Measurements from ENCODE around the gene RSRC2.
"Not testable (repeated sequence)": the region's sequence is repeated elsewhere in the genome, so short reads cannot be mapped to it uniquely, and the experiment has no call there.

The RSRC2 gene

GRCh38 chr12:122526683-122527477, at the start of gene RSRC2, which contains the start of gene KNTC1:
Gene RSRC2 (minus strand): TSS chr12:122526936. CDS start chr12:122526853, 83 bp downstream.
Gene KNTC1 (plus strand): TSS chr12:122527249. CDS start chr12:122530064, 2,815 bp downstream.
- ATAC-seq, result peak; percentile 88 to 89

- ATAC-seq, result no peak
Measured at GRCh38 chr12:122571821-122572220, 45.1 kb upstream of the RSRC2 start.

GRCh38 chr12:122570006-122570405, 43.3 kb upstream of the RSRC2 start:
- not testable (repeated sequence) for ATAC-seq

GRCh38 chr12:122569288-122569687, 42.6 kb upstream of the RSRC2 start:
- no peak for ATAC-seq

GRCh38 chr12:122566816-122567215, 40.1 kb upstream of the RSRC2 start:
- not testable (repeated sequence) for ATAC-seq

- ATAC-seq, result no peak
Measured at GRCh38 chr12:122563361-122563760, 36.6 kb upstream of the RSRC2 start.

- ATAC-seq, result peak in 1 of 2 donors; percentile 45
Measured at GRCh38 chr12:122560138-122560537, 33.4 kb upstream of the RSRC2 start.

GRCh38 chr12:122558745-122559641, 32.3 kb upstream of the RSRC2 start:
- no peak for ATAC-seq

GRCh38 chr12:122547330-122547729, 20.6 kb upstream of the RSRC2 start:
- ATAC-seq, result no peak

- ATAC-seq, result no peak
Measured at GRCh38 chr12:122545855-122546254, 19.1 kb upstream of the RSRC2 start.

GRCh38 chr12:122544537-122544936, 17.8 kb upstream of the RSRC2 start:
- ATAC-seq, result no peak

- ATAC-seq, result no peak
Measured at GRCh38 chr12:122538496-122538895, 11.8 kb upstream of the RSRC2 start.

- ATAC-seq, result no peak
Measured at GRCh38 chr12:122537021-122537420, 10.3 kb upstream of the RSRC2 start.

GRCh38 chr12:122533856-122534255, 7.1 kb upstream of the RSRC2 start:
- ATAC-seq, result no peak

- no peak for ATAC-seq
Measured at GRCh38 chr12:122528992-122529391, 2.3 kb upstream of the RSRC2 start.

GRCh38 chr12:122528582-122528981, 1.8 kb upstream of the RSRC2 start:
- ATAC-seq, result no peak

- ATAC-seq, result no peak
Measured at GRCh38 chr12:122527478-122527944, 775 bp upstream of the RSRC2 start.

- ATAC-seq, result no peak
Measured at GRCh38 chr12:122523846-122524718, 2.7 kb downstream of the RSRC2 start.

GRCh38 chr12:122523280-122523679, 3.5 kb downstream of the RSRC2 start:
- ATAC-seq, result no peak

GRCh38 chr12:122520676-122521075, 6.1 kb downstream of the RSRC2 start:
- no peak for ATAC-seq

- ATAC-seq, result no peak
Measured at GRCh38 chr12:122519418-122519817, 7.3 kb downstream of the RSRC2 start.

GRCh38 chr12:122518908-122519307, 7.8 kb downstream of the RSRC2 start:
- ATAC-seq, result no peak

Data from activated CD4-positive, CD25-positive, alpha-beta regulatory T cell treated with anti-CD3 and anti-CD28 coated beads, Interleukin-2, amount 50 U/mL, for 24 hours (primary cell).